Lower leg skin (tissue), 3 donors: Measurements from ENCODE around the gene PCARE.

Experiments used
- POLR2A ChIP-seq, 2 donors: fragments of 450-650 bp; IDR thresholded peaks; one replicate each; pipeline ENCODE4 v1.6.1; 2016 to 2017; ENCODE audit warnings: antibody characterized with exemption in 2 of 2, mild to moderate bottlenecking in 1 of 2, moderate library complexity in 1 of 2
- TF ChIP-seq, protein P1 (sequence below), 3 donors: fragments of 450-650 bp; IDR thresholded peaks; one replicate each; pipeline ENCODE4 v1.5.1; 2016; ENCODE audit warnings: antibody characterized with exemption in 3 of 3, mild to moderate bottlenecking in 3 of 3, moderate library complexity in 2 of 3

- TF ChIP-seq, protein P1, sequence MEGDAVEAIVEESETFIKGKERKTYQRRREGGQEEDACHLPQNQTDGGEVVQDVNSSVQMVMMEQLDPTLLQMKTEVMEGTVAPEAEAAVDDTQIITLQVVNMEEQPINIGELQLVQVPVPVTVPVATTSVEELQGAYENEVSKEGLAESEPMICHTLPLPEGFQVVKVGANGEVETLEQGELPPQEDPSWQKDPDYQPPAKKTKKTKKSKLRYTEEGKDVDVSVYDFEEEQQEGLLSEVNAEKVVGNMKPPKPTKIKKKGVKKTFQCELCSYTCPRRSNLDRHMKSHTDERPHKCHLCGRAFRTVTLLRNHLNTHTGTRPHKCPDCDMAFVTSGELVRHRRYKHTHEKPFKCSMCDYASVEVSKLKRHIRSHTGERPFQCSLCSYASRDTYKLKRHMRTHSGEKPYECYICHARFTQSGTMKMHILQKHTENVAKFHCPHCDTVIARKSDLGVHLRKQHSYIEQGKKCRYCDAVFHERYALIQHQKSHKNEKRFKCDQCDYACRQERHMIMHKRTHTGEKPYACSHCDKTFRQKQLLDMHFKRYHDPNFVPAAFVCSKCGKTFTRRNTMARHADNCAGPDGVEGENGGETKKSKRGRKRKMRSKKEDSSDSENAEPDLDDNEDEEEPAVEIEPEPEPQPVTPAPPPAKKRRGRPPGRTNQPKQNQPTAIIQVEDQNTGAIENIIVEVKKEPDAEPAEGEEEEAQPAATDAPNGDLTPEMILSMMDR (IDR thresholded peaks at IDR 0.05): no peak
- TF ChIP-seq POLR2A (IDR thresholded peaks at IDR 0.05): no peak
Measured at GRCh38 chr2:29065068-29065811, 9.1 kb downstream of the PCARE start.
